ENCODE measurements around the gene EXT2.

DNA sequence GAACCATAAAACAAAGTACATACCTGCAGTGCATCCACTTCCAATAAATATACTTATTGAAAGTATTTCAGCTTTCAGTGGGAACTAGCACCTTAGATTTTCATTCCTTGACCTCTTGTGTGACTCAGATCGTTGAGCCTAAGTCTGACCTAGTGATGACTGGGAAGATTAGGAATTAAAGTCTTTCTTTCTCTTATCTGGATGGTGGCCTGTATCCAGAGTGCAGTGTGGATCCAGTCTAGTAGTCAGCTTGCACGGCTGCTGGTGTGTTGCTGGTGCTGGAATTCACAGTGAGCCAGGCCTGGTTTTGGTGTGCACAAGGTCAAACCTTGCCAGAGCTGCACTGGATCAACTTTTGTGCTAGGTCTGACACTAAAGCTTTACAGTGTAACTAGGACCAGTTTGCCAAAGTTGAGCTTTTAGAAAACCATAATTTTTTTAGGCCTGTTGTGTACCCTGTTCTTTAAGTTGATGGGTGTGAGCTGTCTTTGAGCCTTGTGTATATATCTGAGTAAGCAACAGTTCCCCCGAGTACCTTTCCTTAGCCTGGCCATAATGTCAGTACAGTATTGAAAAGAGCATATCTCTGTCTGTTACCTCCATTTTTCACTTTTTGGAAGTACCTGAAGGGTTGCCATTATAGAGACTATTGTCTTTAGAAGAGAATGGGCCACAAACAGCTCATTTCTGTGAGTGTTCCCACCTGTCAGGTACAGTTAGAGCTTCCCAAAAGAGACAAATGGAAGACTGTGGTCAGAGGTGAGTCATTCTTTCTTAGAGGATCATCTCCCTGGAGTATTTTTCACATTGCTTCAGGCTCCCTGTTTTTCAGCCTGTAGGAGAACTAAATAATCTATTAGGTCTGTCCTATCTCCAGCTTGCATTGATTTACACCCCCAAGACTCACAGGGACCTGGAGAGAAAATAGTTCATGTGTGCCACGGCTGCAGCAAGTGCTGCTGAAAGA lies 124.6 kb downstream of the EXT2 start:
- TF ChIP-seq, protein P1, sequence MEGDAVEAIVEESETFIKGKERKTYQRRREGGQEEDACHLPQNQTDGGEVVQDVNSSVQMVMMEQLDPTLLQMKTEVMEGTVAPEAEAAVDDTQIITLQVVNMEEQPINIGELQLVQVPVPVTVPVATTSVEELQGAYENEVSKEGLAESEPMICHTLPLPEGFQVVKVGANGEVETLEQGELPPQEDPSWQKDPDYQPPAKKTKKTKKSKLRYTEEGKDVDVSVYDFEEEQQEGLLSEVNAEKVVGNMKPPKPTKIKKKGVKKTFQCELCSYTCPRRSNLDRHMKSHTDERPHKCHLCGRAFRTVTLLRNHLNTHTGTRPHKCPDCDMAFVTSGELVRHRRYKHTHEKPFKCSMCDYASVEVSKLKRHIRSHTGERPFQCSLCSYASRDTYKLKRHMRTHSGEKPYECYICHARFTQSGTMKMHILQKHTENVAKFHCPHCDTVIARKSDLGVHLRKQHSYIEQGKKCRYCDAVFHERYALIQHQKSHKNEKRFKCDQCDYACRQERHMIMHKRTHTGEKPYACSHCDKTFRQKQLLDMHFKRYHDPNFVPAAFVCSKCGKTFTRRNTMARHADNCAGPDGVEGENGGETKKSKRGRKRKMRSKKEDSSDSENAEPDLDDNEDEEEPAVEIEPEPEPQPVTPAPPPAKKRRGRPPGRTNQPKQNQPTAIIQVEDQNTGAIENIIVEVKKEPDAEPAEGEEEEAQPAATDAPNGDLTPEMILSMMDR (IDR thresholded peaks at IDR 0.05 in 4 of 5, conservative IDR thresholded peaks at IDR 0.05 in 1 of 5), result no peak
- TF ChIP-seq POLR2A (IDR thresholded peaks at IDR 0.05), result no peak
